GM12878 (cell line): ENCODE results near the gene HHIPL1. TPM values are rescaled to one million over a fixed set of nuclear protein-coding genes. Genes with fewer than 3 reads are reported as not detected.

ENCODE experiments used
- ATAC-seq: fragments of 200-7000 bp; cut with Tn5 transposase; 3 replicates; pipeline ENCODE4 v1.9.1; 2020; ENCODE audit warnings: mild to moderate bottlenecking, moderate library complexity
- BruUV-seq: library from RNA; stranded (reverse); fragments of 400-500 nt; replicated peaks from 2 replicates; lab custom pipeline; 2021; lab: Mats Ljungman, UMichigan
- CTCF ChIA-PET: fragments of 300-600 bp; sonication (Branson Sonifier 250); formaldehyde crosslinking; extraction: SDS; loops from one replicate; lab custom pipeline; 2021; ENCODE audit warnings: inconsistent platforms; lab: Yijun Ruan, JAX
- POLR2A ChIA-PET: fragments of 350-600 bp; formaldehyde crosslinking; extraction: SDS; loops from one replicate; lab custom pipeline; 2021; ENCODE audit warnings: inconsistent platforms; lab: Charles Lee
- RAD21 ChIA-PET: fragments of 300-600 bp; sonication (Branson Sonifier 250); formaldehyde crosslinking; loops from one replicate; lab custom pipeline; 2023; ENCODE audit warnings: antibody characterized with exemption; ENCODE audit not compliant: unreplicated experiment; lab: Charles Lee
- SMC1A ChIA-PET: fragments of 300-600 bp; sonication (Branson Sonifier 250); formaldehyde crosslinking; loops from one replicate; lab custom pipeline; 2023; ENCODE audit not compliant: unreplicated experiment, uncharacterized antibody; lab: Charles Lee
- DNase-seq: peaks from one replicate; pipeline ENCODE4 v3.0.0-alpha.2; 2011; ENCODE audit warnings: low read depth, low spot score
- FAIRE-seq: peaks from 3 replicates; lab custom pipeline; 2011; peaks lifted over from hg19 to GRCh38; lab: Jason Lieb, UNC
- H2AFZ ChIP-seq: 2 replicates; pipeline ENCODE4 v1.6.0; 2011; ENCODE audit warnings: low read depth, low read length, control low read depth; ENCODE audit not compliant: control insufficient read depth
- H3K27ac ChIP-seq: 2 replicates; pipeline ENCODE4 v1.5.1; 2011; ENCODE audit warnings: control low read depth; ENCODE audit not compliant: control insufficient read depth, insufficient read depth
- H3K27me3 ChIP-seq, 2 experiments: replicated peaks in 1 of 2; 2 replicates each; pipeline versions ENCODE4 v1.6.0 to v1.6.1; 2011; ENCODE audit warnings: low read length in 1 of 2; ENCODE audit not compliant: control insufficient read depth in 2 of 2, insufficient read depth in 2 of 2
- H3K36me3 ChIP-seq, 2 experiments: 2 replicates each; pipeline ENCODE4 v1.5.1; 2011; ENCODE audit warnings: low read length in 1 of 2; ENCODE audit not compliant: control insufficient read depth in 2 of 2, insufficient read depth in 2 of 2
- H3K4me1 ChIP-seq: 2 replicates; pipeline ENCODE4 v1.6.1; 2011; ENCODE audit warnings: mild to moderate bottlenecking, low read length, moderate library complexity, mixed read lengths; ENCODE audit not compliant: control insufficient read depth, insufficient read depth
- H3K4me2 ChIP-seq: 2 replicates; pipeline ENCODE4 v1.6.0; 2011; ENCODE audit warnings: control low read depth; ENCODE audit not compliant: control insufficient read depth, insufficient read depth
- H3K4me3 ChIP-seq: fragments of 200-600 bp; sonication (generic); 2 replicates; pipeline ENCODE4 v1.5.1; 2016
- H3K79me2 ChIP-seq: 2 replicates; pipeline ENCODE4 v1.6.0; 2011; ENCODE audit warnings: low read length; ENCODE audit not compliant: control insufficient read depth, insufficient read depth
- H3K9ac ChIP-seq: 2 replicates; pipeline ENCODE4 v1.8.0; 2011; ENCODE audit warnings: low read length, control low read depth, mixed read lengths; ENCODE audit not compliant: control insufficient read depth, insufficient read depth
- H3K9me3 ChIP-seq: replicated peaks from 3 replicates; pipeline ENCODE4 v1.5.1; 2011; ENCODE audit warnings: mild to moderate bottlenecking, low read length; ENCODE audit not compliant: control insufficient read depth, insufficient read depth
- H4K20me1 ChIP-seq: 2 replicates; pipeline ENCODE4 v1.6.0; 2011; ENCODE audit not compliant: control insufficient read depth, insufficient read depth
- ATF3 ChIP-seq: IDR thresholded peaks from 2 replicates; pipeline ENCODE4 v1.6.1; 2011; ENCODE audit warnings: low read depth, mild to moderate bottlenecking, low read length, moderate library complexity, borderline replicate concordance; ENCODE audit errors: extremely low read depth
- CBFB ChIP-seq: IDR thresholded peaks from 2 replicates; pipeline ENCODE4 v1.6.1; 2016; ENCODE audit warnings: antibody characterized with exemption, low read depth
- CHD2 ChIP-seq: IDR thresholded peaks from 2 replicates; pipeline ENCODE4 v1.6.1; 2011; ENCODE audit warnings: low read depth, low read length, improper control_type of control experiment, borderline replicate concordance
- HDAC6 ChIP-seq: fragments of 200-600 bp; sonication (generic); IDR thresholded peaks from one replicate; pipeline ENCODE4 v1.8.0; 2017; ENCODE audit warnings: antibody characterized with exemption; ENCODE audit not compliant: unreplicated experiment
- IKZF1 ChIP-seq: fragments of 450-650 bp; conservative IDR thresholded peaks from 2 replicates; pipeline ENCODE4 v1.6.1; 2017; ENCODE audit warnings: antibody characterized with exemption, mild to moderate bottlenecking
- MYC ChIP-seq: IDR thresholded peaks from 2 replicates; pipeline ENCODE4 v1.6.1; 2011; ENCODE audit warnings: mild to moderate bottlenecking, low read length, moderate library complexity, inconsistent platforms; ENCODE audit not compliant: insufficient read depth, insufficient replicate concordance, insufficient read length, severe bottlenecking
- NFXL1 ChIP-seq: fragments of 450-650 bp; IDR thresholded peaks from 2 replicates; pipeline ENCODE4 v1.6.1; 2017; ENCODE audit warnings: antibody characterized with exemption, mild to moderate bottlenecking, borderline replicate concordance
- PAX8 ChIP-seq: fragments of 450-650 bp; IDR thresholded peaks from 2 replicates; pipeline ENCODE4 v1.6.1; 2017; ENCODE audit warnings: mild to moderate bottlenecking, moderate library complexity
- PBX3 ChIP-seq: IDR thresholded peaks from 2 replicates; pipeline ENCODE4 v1.6.1; 2011; ENCODE audit warnings: mild to moderate bottlenecking, low read depth, low read length, moderate library complexity; ENCODE audit not compliant: insufficient replicate concordance
- PKNOX1 ChIP-seq: fragments of 450-650 bp; IDR thresholded peaks from 2 replicates; pipeline ENCODE4 v1.6.1; 2016; ENCODE audit warnings: mild to moderate bottlenecking
- RCOR1 ChIP-seq: conservative IDR thresholded peaks from 2 replicates; pipeline ENCODE4 v1.6.1; 2012; ENCODE audit warnings: low read depth, low read length, improper control_type of control experiment
- SREBF2 ChIP-seq: IDR thresholded peaks from 2 replicates; pipeline ENCODE4 v1.6.1; 2012; ENCODE audit warnings: mild to moderate bottlenecking, low read length
- STAT1 ChIP-seq: fragments of 450-650 bp; conservative IDR thresholded peaks from 2 replicates; pipeline ENCODE4 v1.6.1; 2014; ENCODE audit warnings: antibody characterized with exemption, mild to moderate bottlenecking
- TARDBP ChIP-seq: IDR thresholded peaks from 2 replicates; pipeline ENCODE4 v1.6.1; 2016; ENCODE audit warnings: borderline replicate concordance
- ZNF384 ChIP-seq: IDR thresholded peaks from 2 replicates; pipeline ENCODE4 v1.6.1; 2012; ENCODE audit warnings: low read depth, mild to moderate bottlenecking, low read length, improper control_type of control experiment, borderline replicate concordance
- WGBS: methylation state at CpG from one replicate; pipeline ENCODE4 v1.1.6; 2016; ENCODE audit warnings: low lambda C conversion rate; ENCODE audit not compliant: insufficient replicate concordance, insufficient coverage; ENCODE audit errors: missing lambda C conversion rate; 5-methylcytosine and 5-hydroxymethylcytosine counted together
- in situ Hi-C: fragments of 300-500 bp; cut with MboI; formaldehyde crosslinking; loops from 9 replicates; pipeline ENCODE4 v1.14.3; 2018; ENCODE audit warnings: mixed read lengths
- intact Hi-C: fragments of 100-400 bp; cut with micrococcal nuclease; formaldehyde crosslinking; loops from one replicate; pipeline ENCODE4 v1.14.2; 2022; ENCODE audit not compliant: unreplicated experiment
- polyA plus RNA-seq, 11 experiments: library from polyadenylated mRNA; depleted of rRNA in 4 of 11; unstranded in 6 of 11; stranded (reverse) in 5 of 11; fragments of >200 nt; fragmentation: Nextera tagmentation in 4 of 11; fragmentation: Illumina TruSeq in 1 of 11; extraction: Ambion mirVana in 4 of 11; extraction: Trizol in 1 of 11; gene quantifications; 1 replicate in 1 of 11; 2 replicates in 10 of 11; pipeline versions ENCODE4 v1.2.1 to v1.2.3, GENCODE V29; 2011 to 2016; ENCODE audit warnings: inconsistent platforms in 2 of 11, missing spikeins in 2 of 11, low read depth in 1 of 11
- total RNA-seq, 4 experiments: library from RNA; depleted of rRNA in 3 of 4; stranded (reverse); fragments of >200 nt in 3 of 4; fragmentation: Illumina TruSeq in 1 of 4; extraction: Trizol in 1 of 4; gene quantifications; 2 replicates each; pipeline versions ENCODE4 v1.2.1 to v1.2.3, GENCODE V29; 2013 to 2021

Gene HHIPL1
- total and polyA plus RNA-seq, 10 of the 15 experiments (the other 5 are each of a cell fraction or from before 2014, with no cell fraction given): 0.09 TPM; not detected in 9

- no peak overlapping the region for H3K9ac ChIP-seq
- no peaks in the 10 kb centered on the region for H3K9me3 ChIP-seq
- RAD21 ChIA-PET: no interaction called here
- H4K20me1 ChIP-seq: no peaks in the 10 kb centered on the region
- CTCF ChIA-PET: no interaction called here
- no peaks in the 10 kb centered on the region for H3K4me1 ChIP-seq
- peaks cover 0 to under 1% of the 10 kb centered on the region in 2 experiments; a peak in 3 of 4 replicates for H3K27me3 ChIP-seq
- no peak overlapping the region for H2AFZ ChIP-seq
- H3K4me2 ChIP-seq: no peak overlapping the region
- DNase-seq: no peak
- no peak overlapping the region for H3K27ac ChIP-seq
- FAIRE-seq: no peak
- BruUV-seq: no TSS peak
- H3K36me3 ChIP-seq: no peaks in the 10 kb centered on the region
- WGBS: 0% methylated on average over 1 of the region's 1 CpG
- SMC1A ChIA-PET: no interaction called here
- TF ChIP-seq SREBF2: no peak
- intact Hi-C loops (no loop called here), in situ Hi-C loops (no loop called here)
- no peak for ATAC-seq
- H3K4me3 ChIP-seq: no peak overlapping the region
- no peaks in the 10 kb centered on the region for H3K79me2 ChIP-seq
- POLR2A ChIA-PET: no interaction called here
Observed at GRCh38 chr14:99657645-99658155, 12.8 kb downstream of the HHIPL1 start.

DNA sequence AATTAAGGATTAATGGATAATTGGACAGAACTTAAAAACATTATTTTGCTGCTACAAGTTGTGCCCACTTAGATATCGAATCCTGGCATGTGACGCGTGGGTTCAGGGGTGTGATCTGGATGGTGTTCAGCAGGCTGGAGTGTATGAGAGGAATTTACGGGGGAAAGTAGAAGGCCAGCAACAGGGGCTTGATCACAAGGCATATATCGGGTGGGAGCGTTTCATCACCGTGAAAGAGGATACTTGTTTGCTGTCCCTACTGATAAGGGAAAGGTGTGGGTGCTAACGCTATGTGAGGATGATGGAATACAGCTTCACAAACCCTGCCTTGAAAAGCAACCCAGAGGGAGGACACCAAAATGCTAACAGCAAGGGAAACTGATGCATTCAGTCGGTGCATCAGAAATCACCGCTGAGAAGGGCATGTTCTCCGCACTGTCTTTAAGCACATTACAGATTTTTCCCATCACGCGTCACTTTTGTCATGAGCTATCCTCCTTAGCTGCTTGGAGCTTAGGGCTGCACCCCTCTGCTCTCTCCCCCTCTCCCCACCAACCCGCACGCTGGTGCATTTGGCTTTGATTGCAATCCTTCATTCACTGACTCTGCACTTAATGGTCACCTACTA, 13.4 kb downstream of the HHIPL1 start:
- no TSS peak for BruUV-seq
- no peak overlapping the region for H3K9ac ChIP-seq
- no peak for TF ChIP-seq IKZF1
- TF ChIP-seq MYC: no peak
- TF ChIP-seq PBX3: no peak
- TF ChIP-seq PAX8: no peak
- TF ChIP-seq CBFB: no peak
- TF ChIP-seq ATF3: no peak
- no peak for TF ChIP-seq NFXL1
- no peak for TF ChIP-seq RCOR1
- no peak for TF ChIP-seq CHD2
- no peak for TF ChIP-seq TARDBP
- no peak for TF ChIP-seq STAT1
- no peak for TF ChIP-seq PKNOX1
- no peak for TF ChIP-seq HDAC6
- TF ChIP-seq ZNF384: no peak

More for the DNA sequence above, 13.4 kb downstream of the HHIPL1 start:
- CTCF ChIA-PET: interaction anchor here (0.7 kb wide), 1 partner anchor 188 kb away, joined by 3 read pairs; no protein-coding TSS in a partner anchor
- Histone ChIP-seq H3K4me1 (no peaks in the 10 kb centered on the region), H3K4me2 (no peak overlapping the region), H2AFZ (no peak overlapping the region), H3K27me3 (peaks cover 0 to 1% of the 10 kb centered on the region in 2 experiments; a peak in 3 of 4 replicates), H3K27ac (no peak overlapping the region), H3K4me3 (no peak overlapping the region), H3K36me3 (no peaks in the 10 kb centered on the region), H4K20me1 (no peaks in the 10 kb centered on the region), H3K9me3 (no peaks in the 10 kb centered on the region), H3K79me2 (no peaks in the 10 kb centered on the region)
- in situ Hi-C loops: no loop called here
- SMC1A ChIA-PET: no interaction called here
- ATAC-seq (no peak), DNase-seq (no peak), FAIRE-seq (no peak)
- WGBS: 38% methylated on average over 15 of the region's 15 CpGs
- RAD21 ChIA-PET: no interaction called here
- intact Hi-C loops: no loop called here
- POLR2A ChIA-PET: no interaction called here
